Measurements from ENCODE around the gene CNOT9.
"Not testable (repeated sequence)": the region's sequence is repeated elsewhere in the genome, so short reads cannot be mapped to it uniquely, and the experiment has no call there.

DNA sequence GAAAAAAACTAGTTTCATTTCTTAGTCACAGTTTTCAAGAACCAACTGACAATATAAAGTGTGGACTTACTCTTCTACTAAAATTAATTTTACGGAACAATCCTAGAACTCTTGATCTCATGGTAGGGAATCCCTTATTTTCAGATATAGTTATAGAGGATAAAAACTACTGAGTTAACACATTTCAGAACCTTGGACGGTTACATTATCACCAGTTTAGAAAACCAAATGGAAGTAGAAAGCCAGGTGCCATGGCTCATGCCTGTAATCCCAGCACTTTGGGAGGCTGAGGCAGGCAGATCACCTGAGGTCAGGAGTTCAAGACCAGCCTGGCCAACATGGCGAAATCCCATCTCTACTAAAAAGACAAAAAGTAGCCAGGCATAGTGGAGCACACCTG is 14.4 kb upstream of the CNOT9 start:
- TF ChIP-seq POLR2A (IDR thresholded peaks at IDR 0.05): not testable (repeated sequence)
- TF ChIP-seq, protein P1, sequence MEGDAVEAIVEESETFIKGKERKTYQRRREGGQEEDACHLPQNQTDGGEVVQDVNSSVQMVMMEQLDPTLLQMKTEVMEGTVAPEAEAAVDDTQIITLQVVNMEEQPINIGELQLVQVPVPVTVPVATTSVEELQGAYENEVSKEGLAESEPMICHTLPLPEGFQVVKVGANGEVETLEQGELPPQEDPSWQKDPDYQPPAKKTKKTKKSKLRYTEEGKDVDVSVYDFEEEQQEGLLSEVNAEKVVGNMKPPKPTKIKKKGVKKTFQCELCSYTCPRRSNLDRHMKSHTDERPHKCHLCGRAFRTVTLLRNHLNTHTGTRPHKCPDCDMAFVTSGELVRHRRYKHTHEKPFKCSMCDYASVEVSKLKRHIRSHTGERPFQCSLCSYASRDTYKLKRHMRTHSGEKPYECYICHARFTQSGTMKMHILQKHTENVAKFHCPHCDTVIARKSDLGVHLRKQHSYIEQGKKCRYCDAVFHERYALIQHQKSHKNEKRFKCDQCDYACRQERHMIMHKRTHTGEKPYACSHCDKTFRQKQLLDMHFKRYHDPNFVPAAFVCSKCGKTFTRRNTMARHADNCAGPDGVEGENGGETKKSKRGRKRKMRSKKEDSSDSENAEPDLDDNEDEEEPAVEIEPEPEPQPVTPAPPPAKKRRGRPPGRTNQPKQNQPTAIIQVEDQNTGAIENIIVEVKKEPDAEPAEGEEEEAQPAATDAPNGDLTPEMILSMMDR (IDR thresholded peaks at IDR 0.05 in 4 of 5, conservative IDR thresholded peaks at IDR 0.05 in 1 of 5): not testable (repeated sequence)
